ENCODE data around the gene CAPRIN1.

The CAPRIN1 gene

DNA sequence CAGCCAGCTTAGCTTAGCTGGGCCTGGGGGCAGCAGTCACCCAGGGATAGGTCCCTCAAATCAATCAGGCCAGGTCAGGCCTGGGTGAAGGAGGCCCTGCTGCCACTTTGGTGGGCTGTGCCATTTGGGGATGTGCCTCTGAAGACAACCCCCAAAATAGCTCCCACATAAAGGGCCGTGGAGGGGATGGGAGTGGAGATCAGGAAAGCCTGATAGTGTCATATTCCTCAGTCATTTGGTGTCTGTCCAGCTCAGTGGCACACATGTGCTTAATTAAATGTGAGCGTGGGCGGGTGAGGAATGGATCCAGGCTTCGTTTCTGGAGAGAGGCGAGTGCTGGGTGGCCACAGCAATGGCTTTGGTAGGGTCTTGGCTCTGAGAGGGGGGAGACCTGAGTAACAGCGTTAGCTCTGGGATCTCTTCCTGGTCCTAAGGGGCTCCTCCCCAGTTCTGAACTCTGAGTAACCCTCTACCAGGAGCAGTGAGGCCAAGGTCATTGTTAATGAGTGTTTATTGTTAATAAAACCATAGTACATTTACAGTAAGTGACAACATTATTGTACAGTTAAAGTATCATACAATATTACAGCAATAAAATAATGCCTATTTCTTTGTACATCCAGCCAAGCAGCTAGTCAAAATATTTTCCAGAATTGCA, 99.1 kb downstream of the CAPRIN1 start:
- in situ Hi-C loops (cut with MboI; ENCODE audit: low sequenced_read_pairs, unreplicated experiment), result loop anchor here (10.0 to 25.0 kb wide), 2 partner anchors 146 to 337 kb away; no protein-coding TSS in a partner anchor
- TF ChIP-seq, protein P1, sequence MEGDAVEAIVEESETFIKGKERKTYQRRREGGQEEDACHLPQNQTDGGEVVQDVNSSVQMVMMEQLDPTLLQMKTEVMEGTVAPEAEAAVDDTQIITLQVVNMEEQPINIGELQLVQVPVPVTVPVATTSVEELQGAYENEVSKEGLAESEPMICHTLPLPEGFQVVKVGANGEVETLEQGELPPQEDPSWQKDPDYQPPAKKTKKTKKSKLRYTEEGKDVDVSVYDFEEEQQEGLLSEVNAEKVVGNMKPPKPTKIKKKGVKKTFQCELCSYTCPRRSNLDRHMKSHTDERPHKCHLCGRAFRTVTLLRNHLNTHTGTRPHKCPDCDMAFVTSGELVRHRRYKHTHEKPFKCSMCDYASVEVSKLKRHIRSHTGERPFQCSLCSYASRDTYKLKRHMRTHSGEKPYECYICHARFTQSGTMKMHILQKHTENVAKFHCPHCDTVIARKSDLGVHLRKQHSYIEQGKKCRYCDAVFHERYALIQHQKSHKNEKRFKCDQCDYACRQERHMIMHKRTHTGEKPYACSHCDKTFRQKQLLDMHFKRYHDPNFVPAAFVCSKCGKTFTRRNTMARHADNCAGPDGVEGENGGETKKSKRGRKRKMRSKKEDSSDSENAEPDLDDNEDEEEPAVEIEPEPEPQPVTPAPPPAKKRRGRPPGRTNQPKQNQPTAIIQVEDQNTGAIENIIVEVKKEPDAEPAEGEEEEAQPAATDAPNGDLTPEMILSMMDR (IDR thresholded peaks at IDR 0.05; ENCODE audit: borderline replicate concordance, control extremely low read depth, extremely low read depth, insufficient read depth, missing control alignments), result no peak
- DNase-seq (ENCODE audit: low spot score), result no peak
